Measurements from ENCODE around the gene CORO2B. TPM values are rescaled to one million over a fixed set of nuclear protein-coding genes. Genes with fewer than 3 reads are reported as not detected.

Gene CORO2B
- total and polyA plus RNA-seq, 2 of the 13 experiments (the other 11 are each of a cell fraction or from before 2014, with no cell fraction given): 0.35 to 0.63 TPM

DNA sequence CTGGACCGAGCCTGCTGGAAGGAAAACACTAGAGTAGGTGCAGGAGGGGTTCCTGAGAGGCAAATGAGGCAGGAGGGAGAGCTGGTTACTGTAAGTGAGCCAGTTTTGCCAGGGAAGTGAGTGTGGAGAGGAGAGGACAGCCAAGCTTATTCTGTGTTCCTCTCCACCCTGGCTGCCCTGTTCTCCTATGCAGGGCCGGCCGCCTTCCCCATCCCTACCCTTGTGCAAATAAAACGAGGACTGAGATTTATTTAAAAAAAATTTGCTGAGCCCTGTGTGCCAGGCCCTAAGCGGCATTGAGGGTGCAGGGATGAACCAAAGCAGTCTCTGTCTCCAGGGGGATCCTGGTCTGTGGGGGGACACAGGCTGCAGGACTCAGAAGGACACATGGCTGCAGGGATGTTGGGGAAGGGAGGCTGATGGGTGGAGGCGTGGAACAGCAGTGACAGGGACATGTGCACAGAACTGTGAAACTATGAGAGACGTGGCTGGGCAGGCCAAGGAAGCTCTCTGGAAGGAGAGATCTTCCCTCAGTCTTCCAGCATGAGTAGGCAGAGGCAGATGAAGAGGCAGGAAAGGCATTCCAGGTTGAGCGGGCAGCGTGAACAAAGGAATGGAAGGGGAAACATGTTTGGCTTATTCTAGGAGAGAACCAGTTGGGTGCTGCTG lies 12.1 kb downstream of the CORO2B start:
- no peak overlapping the region for H3K4me2 ChIP-seq (ENCODE audit: low read depth, low read length)
- BruUV-seq (replicated peaks): no TSS peak
- no peak for TF ChIP-seq DMAP1 (CRISPR knock-in tag; IDR thresholded peaks at IDR 0.05)
- no peaks in the 10 kb centered on the region for H3K36me3 ChIP-seq (replicated peaks in 1 of 2; ENCODE audit: control insufficient read depth in 1 of 2, insufficient read depth in 2 of 2, low read length in 2 of 2)
- H3K27me3 ChIP-seq (ENCODE audit: control insufficient read depth in 1 of 2, insufficient read depth in 2 of 2, low read length in 2 of 2): peaks cover 4 to 21% of the 10 kb centered on the region in 2 experiments; a peak in 3 of 5 replicates
- H3K9ac ChIP-seq (ENCODE audit: insufficient read depth, low read depth, low read length): no peak overlapping the region
- WGBS (ENCODE audit: low lambda C conversion rate): 47% methylated on average over 9 of the region's 9 CpGs
- H3K4me1 ChIP-seq (ENCODE audit: insufficient read depth, low read length): peaks cover 23% of the 10 kb centered on the region
- H2AFZ ChIP-seq (ENCODE audit: low read length): no peak overlapping the region
- H3K9me3 ChIP-seq (ENCODE audit: low read length): no peaks in the 10 kb centered on the region
- H4K20me1 ChIP-seq (ENCODE audit: insufficient read depth, low read length): no peaks in the 10 kb centered on the region
- FAIRE-seq (no peak), DNase-seq (ENCODE audit: low spot score) (no peak), ATAC-seq (no peak)
- in situ Hi-C loops (cut with HindIII; ENCODE audit: extremely low pct_ligation_motif_present, low pct_unique_long_range_greater_than_20kb) (no loop called here), intact Hi-C loops (cut with micrococcal nuclease; ENCODE audit: unreplicated experiment) (no loop called here)
- POLR2A ChIA-PET: no interaction called here
- CTCF ChIA-PET (ENCODE audit: low intra/inter-chr PET ratio, low total read pairs): no interaction called here
- H3K79me2 ChIP-seq (ENCODE audit: insufficient read depth, low read length): no peaks in the 10 kb centered on the region
- no peak overlapping the region for H3K4me3 ChIP-seq (replicated peaks in 1 of 3; ENCODE audit: insufficient read depth in 1 of 3, low read depth in 2 of 3, low read length in 3 of 3)
- no peak overlapping the region for H3K27ac ChIP-seq (ENCODE audit: extremely low read length, insufficient read depth, low read length)

DNA sequence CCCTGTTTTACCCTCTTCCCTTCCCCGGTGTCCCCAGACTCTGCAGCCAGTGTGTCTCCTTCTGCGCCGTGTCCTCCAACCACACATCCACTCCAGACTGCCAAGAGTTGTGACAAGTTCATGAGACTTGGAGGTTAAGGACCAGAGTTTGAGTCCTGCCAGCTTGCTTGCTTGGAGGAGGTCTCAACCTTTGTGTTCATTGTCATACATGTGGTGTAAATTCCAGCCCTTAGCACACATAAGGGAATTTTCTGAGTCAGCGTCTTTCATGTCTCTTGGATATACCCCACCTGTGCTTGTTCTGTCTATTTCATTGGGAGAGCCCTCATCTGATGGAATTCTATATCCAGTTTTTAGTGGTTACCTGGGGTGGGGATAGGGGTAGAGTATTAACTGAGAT lies 13.3 kb downstream of the CORO2B start:
- CTCF ChIA-PET (ENCODE audit: low intra/inter-chr PET ratio, low total read pairs): no interaction called here
- in situ Hi-C loops (cut with HindIII; ENCODE audit: extremely low pct_ligation_motif_present, low pct_unique_long_range_greater_than_20kb): no loop called here

More for the DNA sequence above, 13.3 kb downstream of the CORO2B start:
- H3K4me3 ChIP-seq (replicated peaks in 1 of 3; ENCODE audit: insufficient read depth in 1 of 3, low read depth in 2 of 3, low read length in 3 of 3): no peak overlapping the region
- BruUV-seq (replicated peaks): no TSS peak
- no peak overlapping the region for H3K9ac ChIP-seq (ENCODE audit: insufficient read depth, low read depth, low read length)
- H2AFZ ChIP-seq (ENCODE audit: low read length): no peak overlapping the region
- ATAC-seq (no peak), FAIRE-seq (no peak), DNase-seq (ENCODE audit: low spot score) (no peak)
- intact Hi-C loops (cut with micrococcal nuclease; ENCODE audit: unreplicated experiment): no loop called here
- WGBS (ENCODE audit: low lambda C conversion rate): 78% methylated on average over 4 of the region's 4 CpGs
- H3K79me2 ChIP-seq (ENCODE audit: insufficient read depth, low read length): no peaks in the 10 kb centered on the region
- peaks cover 14% of the 10 kb centered on the region; the same call in 1 of the 2 replicates for H3K4me1 ChIP-seq (ENCODE audit: insufficient read depth, low read length)
- no peak overlapping the region for H3K4me2 ChIP-seq (ENCODE audit: low read depth, low read length)
- no peaks in the 10 kb centered on the region for H3K9me3 ChIP-seq (ENCODE audit: low read length)
- peaks cover 4 to 21% of the 10 kb centered on the region in 2 experiments; a peak in 3 of 5 replicates for H3K27me3 ChIP-seq (ENCODE audit: control insufficient read depth in 1 of 2, insufficient read depth in 2 of 2, low read length in 2 of 2)
- TF ChIP-seq MAFF (IDR thresholded peaks at IDR 0.05; ENCODE audit: low read depth, low read length) (0 out of 2 replicates have a peak, but pooled peaks have one; percentile 10), KDM5B (CRISPR knock-in tag; IDR thresholded peaks at IDR 0.05; ENCODE audit: borderline replicate concordance) (no peak), ZNF484 (CRISPR knock-in tag; IDR thresholded peaks at IDR 0.05; ENCODE audit: borderline replicate concordance, low read depth) (no peak), ONECUT2 (CRISPR knock-in tag; IDR thresholded peaks at IDR 0.05) (no peak), ZNF101 (CRISPR knock-in tag; IDR thresholded peaks at IDR 0.05; ENCODE audit: borderline replicate concordance, low read depth) (no peak), YY1 (IDR thresholded peaks at IDR 0.05; ENCODE audit: insufficient read depth, insufficient replicate concordance, low read depth, low read length) (no peak), ZNF878 (CRISPR knock-in tag; IDR thresholded peaks at IDR 0.05) (no peak), MAFK (conservative IDR thresholded peaks at IDR 0.05 in 1 of 2, IDR thresholded peaks at IDR 0.05 in 1 of 2; ENCODE audit: low read length in 2 of 2) (peak in 1 of 2 experiments; percentile 45; a peak in 1 of 4 replicates), JUND (CRISPR knock-in tag; IDR thresholded peaks at IDR 0.05) (no peak)
- H3K36me3 ChIP-seq (replicated peaks in 1 of 2; ENCODE audit: control insufficient read depth in 1 of 2, insufficient read depth in 2 of 2, low read length in 2 of 2): no peaks in the 10 kb centered on the region
- H3K27ac ChIP-seq (ENCODE audit: extremely low read length, insufficient read depth, low read length): no peak overlapping the region
- POLR2A ChIA-PET: no interaction called here
- H4K20me1 ChIP-seq (ENCODE audit: insufficient read depth, low read length): no peaks in the 10 kb centered on the region

All from HepG2 (cell line).